CD4-positive, alpha-beta T cell (primary cell): ENCODE results near the gene AMMECR1L. TPM values are rescaled to one million over a fixed set of nuclear protein-coding genes. Genes with fewer than 3 reads are reported as not detected.
"Not testable (repeated sequence)": the region's sequence is repeated elsewhere in the genome, so short reads cannot be mapped to it uniquely, and the experiment has no call there.

ENCODE experiments used
- ATAC-seq: fragments of 200-7000 bp; cut with Tn5 transposase; one replicate; pipeline ENCODE4 v1.10.0; 2022; ENCODE audit warnings: mild to moderate bottlenecking; ENCODE audit not compliant: poor library complexity
- CTCF ChIA-PET: fragments of 350-600 bp; sonication (Branson Sonifier 250); formaldehyde crosslinking; loops from one replicate; lab custom pipeline; 2021; ENCODE audit warnings: antibody characterized with exemption, inconsistent platforms; lab: Charles Lee
- POLR2A ChIA-PET: fragments of 350-600 bp; sonication (Branson Sonifier 250); formaldehyde crosslinking; loops from one replicate; lab custom pipeline; 2021; ENCODE audit warnings: antibody characterized with exemption, inconsistent platforms; lab: Charles Lee
- DNase-seq, 14 experiments: peaks; one replicate each; pipeline ENCODE4 v3.0.0-alpha.2; 2013 to 2020; ENCODE audit warnings: mixed read lengths in 2 of 14
- H3K27ac ChIP-seq, 2 donors: one replicate each; pipeline versions ENCODE4 v1.5.1 to v1.7.0; 2013; ENCODE audit warnings: low read length in 2 of 2, low read depth in 1 of 2, mild to moderate bottlenecking in 1 of 2
- H3K27me3 ChIP-seq, 2 experiments: 1 replicate in 1 of 2; 2 replicates in 1 of 2; pipeline versions ENCODE4 v1.6.1 to v1.7.0; 2013; ENCODE audit warnings: low read length in 2 of 2, control low read depth in 1 of 2, mild to moderate bottlenecking in 1 of 2, moderate library complexity in 1 of 2; ENCODE audit not compliant: insufficient read depth in 2 of 2, control insufficient read depth in 1 of 2
- H3K36me3 ChIP-seq: one replicate; pipeline ENCODE4 v1.6.1; 2013; ENCODE audit warnings: low read length, control low read depth; ENCODE audit not compliant: insufficient read depth
- H3K4me1 ChIP-seq: one replicate; pipeline ENCODE4 v1.6.1; 2013; ENCODE audit warnings: low read length, control low read depth; ENCODE audit not compliant: insufficient read depth
- H3K4me3 ChIP-seq: one replicate; pipeline ENCODE4 v1.5.1; 2013; ENCODE audit warnings: mild to moderate bottlenecking, low read length, moderate library complexity
- H3K9me3 ChIP-seq, 2 experiments: 1 replicate in 1 of 2; 2 replicates in 1 of 2; pipeline versions ENCODE4 v1.6.1 to v1.7.0; 2013; ENCODE audit warnings: low read length in 2 of 2, mild to moderate bottlenecking in 2 of 2, control low read depth in 1 of 2, moderate library complexity in 1 of 2; ENCODE audit not compliant: control insufficient read depth in 1 of 2, insufficient read depth in 1 of 2
- H3K27ac Mint-ChIP-seq: one replicate; pipeline ENCODE4 v1.8.0; 2020; ENCODE audit warnings: mixed read lengths
- H3K27me3 Mint-ChIP-seq: one replicate; pipeline ENCODE4 v1.8.0; 2021; ENCODE audit warnings: mixed read lengths
- H3K36me3 Mint-ChIP-seq: one replicate; pipeline ENCODE4 v1.8.0; 2021; ENCODE audit warnings: low read depth, mixed read lengths
- H3K4me1 Mint-ChIP-seq: one replicate; pipeline ENCODE4 v1.8.0; 2021; ENCODE audit warnings: low read depth, mixed read lengths
- H3K4me3 Mint-ChIP-seq: one replicate; pipeline ENCODE4 v1.8.0; 2020; ENCODE audit warnings: mild to moderate bottlenecking, mixed read lengths
- H3K9me3 Mint-ChIP-seq: one replicate; pipeline ENCODE4 v1.8.0; 2020; ENCODE audit warnings: mixed read lengths
- intact Hi-C, 2 experiments: fragments of 100-400 bp; cut with DNase I in 1 of 2; cut with micrococcal nuclease in 1 of 2; formaldehyde crosslinking; loops; one replicate each; pipeline versions ENCODE4 v1.15.1 to v1.9.0; 2023 to 2025; cut with DNase I, micrococcal nuclease
- total RNA-seq, 174 experiments: library from RNA in 2 of 174; stranded (reverse) in 2 of 174; gene quantifications; one replicate each; pipeline ENCODE4 v1.2.3 and lab custom pipeline; 2021 to 2026
- TF ChIP-seq, protein P1 (sequence below): fragments of 200-600 bp; IDR thresholded peaks from one replicate; pipeline ENCODE4 v1.8.0; 2022; ENCODE audit warnings: antibody characterized with exemption, mild to moderate bottlenecking

AMMECR1L gene
- total RNA-seq, 2 experiments from 2014 or later, result 9.6 to 10.1 TPM

- no peak overlapping the region for H3K4me3 ChIP-seq
- Mint-ChIP-seq H3K4me1 (no peaks in the 10 kb centered on the region), H3K9me3 (no peaks in the 10 kb centered on the region), H3K4me3 (no peak overlapping the region), H3K27me3 (peaks cover 10% of the 10 kb centered on the region), H3K27ac (no peak overlapping the region), H3K36me3 (no peaks in the 10 kb centered on the region)
- peaks cover 0 to 5% of the 10 kb centered on the region in 2 experiments for H3K9me3 ChIP-seq
- no peak overlapping the region for H3K27ac ChIP-seq
- peaks cover 0 to 2% of the 10 kb centered on the region in 2 experiments for H3K27me3 ChIP-seq
- no peak for DNase-seq
- ATAC-seq, result no peak
- no peaks in the 10 kb centered on the region for H3K36me3 ChIP-seq
- H3K4me1 ChIP-seq, result no peaks in the 10 kb centered on the region
- ChIA-PET CTCF (no interaction called here), POLR2A (no interaction called here)
- TF ChIP-seq, protein P1, sequence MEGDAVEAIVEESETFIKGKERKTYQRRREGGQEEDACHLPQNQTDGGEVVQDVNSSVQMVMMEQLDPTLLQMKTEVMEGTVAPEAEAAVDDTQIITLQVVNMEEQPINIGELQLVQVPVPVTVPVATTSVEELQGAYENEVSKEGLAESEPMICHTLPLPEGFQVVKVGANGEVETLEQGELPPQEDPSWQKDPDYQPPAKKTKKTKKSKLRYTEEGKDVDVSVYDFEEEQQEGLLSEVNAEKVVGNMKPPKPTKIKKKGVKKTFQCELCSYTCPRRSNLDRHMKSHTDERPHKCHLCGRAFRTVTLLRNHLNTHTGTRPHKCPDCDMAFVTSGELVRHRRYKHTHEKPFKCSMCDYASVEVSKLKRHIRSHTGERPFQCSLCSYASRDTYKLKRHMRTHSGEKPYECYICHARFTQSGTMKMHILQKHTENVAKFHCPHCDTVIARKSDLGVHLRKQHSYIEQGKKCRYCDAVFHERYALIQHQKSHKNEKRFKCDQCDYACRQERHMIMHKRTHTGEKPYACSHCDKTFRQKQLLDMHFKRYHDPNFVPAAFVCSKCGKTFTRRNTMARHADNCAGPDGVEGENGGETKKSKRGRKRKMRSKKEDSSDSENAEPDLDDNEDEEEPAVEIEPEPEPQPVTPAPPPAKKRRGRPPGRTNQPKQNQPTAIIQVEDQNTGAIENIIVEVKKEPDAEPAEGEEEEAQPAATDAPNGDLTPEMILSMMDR, result no peak
- intact Hi-C loops, result no loop called here
These were observed 23.3 kb upstream of the AMMECR1L start for GRCh38 chr2:127909019-127909418.

DNA sequence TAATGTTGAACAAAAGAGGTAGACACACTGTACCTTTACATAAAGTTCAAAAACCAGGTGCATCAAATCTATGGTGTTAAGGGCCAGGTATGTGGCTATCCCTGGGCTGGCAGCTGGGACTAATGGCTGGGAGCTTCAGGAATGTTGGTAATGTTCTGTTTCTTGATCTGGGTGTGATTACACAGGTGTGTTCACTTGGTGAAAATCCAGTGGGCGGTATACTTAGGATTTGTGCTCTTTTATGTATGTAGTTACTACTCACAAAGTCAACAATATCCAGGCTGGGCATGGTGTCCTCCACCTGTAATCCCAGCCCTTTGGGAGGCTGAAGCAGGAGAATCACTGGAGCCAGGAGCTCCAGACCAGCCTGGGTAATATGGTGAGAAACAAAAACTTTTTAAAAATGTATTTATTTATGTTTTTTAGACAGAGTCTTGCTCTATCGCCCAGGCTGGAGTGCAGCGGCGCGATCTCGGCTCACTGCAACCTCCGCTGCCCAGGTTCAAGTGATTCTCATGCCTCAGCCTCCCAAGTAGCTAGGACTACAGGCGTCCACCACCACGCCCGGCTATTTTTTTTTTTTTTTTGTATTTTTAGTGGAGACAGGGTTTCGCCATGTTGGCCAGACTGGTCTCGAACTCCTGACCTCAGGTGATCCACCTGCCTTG lies 22.1 kb upstream of the AMMECR1L start:
- H3K36me3 Mint-ChIP-seq, H3K9me3 Mint-ChIP-seq, H3K4me3 ChIP-seq, H3K36me3 ChIP-seq, H3K9me3 ChIP-seq, DNase-seq, H3K4me1 ChIP-seq, POLR2A ChIA-PET, intact Hi-C loops, H3K27me3 ChIP-seq, H3K27me3 Mint-ChIP-seq, H3K27ac ChIP-seq, H3K4me3 Mint-ChIP-seq, H3K27ac Mint-ChIP-seq, CTCF ChIA-PET, H3K4me1 Mint-ChIP-seq, ATAC-seq: not testable (repeated sequence)

DNA sequence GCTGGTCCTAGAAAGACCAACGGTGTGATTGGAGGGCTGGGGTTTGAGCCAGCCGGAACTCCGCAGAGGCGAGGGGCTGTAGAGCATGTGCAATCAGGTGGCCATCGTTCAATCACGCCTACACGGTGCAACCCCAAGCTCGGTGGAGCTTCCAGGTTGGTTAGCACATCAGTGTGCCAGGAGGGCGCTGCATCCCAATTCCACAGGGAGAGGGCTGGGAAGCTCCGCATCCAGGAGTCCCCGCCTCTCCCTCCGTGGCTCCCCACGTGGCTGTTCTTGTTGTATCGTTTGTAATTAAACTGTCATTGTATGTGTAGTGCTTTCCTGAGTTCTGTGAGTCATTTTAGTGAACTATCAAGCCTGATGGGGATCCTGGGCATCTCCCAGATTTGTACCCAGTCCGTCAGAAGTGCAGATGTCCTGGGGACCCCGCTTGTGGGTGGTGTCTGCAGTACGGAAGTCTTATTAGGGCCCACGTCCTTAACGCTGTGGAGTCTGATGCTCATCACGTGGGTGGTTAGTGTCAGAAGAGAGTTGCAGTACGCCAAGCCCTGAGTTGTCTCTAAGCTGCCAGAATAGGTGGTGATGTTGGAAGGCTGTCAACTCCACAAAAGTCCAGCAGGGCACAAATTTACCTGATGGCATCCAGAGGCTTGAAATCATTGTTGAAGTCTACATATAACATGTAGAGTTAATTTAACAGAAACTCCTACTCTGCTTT lies 20.6 kb upstream of the AMMECR1L start:
- Histone ChIP-seq H3K4me1 (no peaks in the 10 kb centered on the region), H3K27me3 (peaks cover 0 to 2% of the 10 kb centered on the region in 2 experiments), H3K36me3 (no peaks in the 10 kb centered on the region), H3K27ac (no peak overlapping the region), H3K4me3 (no peak overlapping the region), H3K9me3 (peaks cover 0 to 5% of the 10 kb centered on the region in 2 experiments)
- Mint-ChIP-seq H3K36me3 (no peaks in the 10 kb centered on the region), H3K27me3 (peaks cover 10% of the 10 kb centered on the region), H3K4me3 (no peak overlapping the region), H3K4me1 (no peaks in the 10 kb centered on the region), H3K9me3 (no peaks in the 10 kb centered on the region), H3K27ac (no peak overlapping the region)
- DNase-seq, result no peak
- ChIA-PET POLR2A (no interaction called here), CTCF (no interaction called here)
- TF ChIP-seq, protein P1, result no peak
- ATAC-seq, result no peak
- intact Hi-C loops, result no loop called here
